DND-41 (cell line): ENCODE results near the gene CREB3L2.

Source experiments
- ATAC-seq: fragments of 200-7000 bp; cut with Tn5 transposase; 3 replicates; pipeline ENCODE4 v1.9.1; 2021; ENCODE audit warnings: low read depth; ENCODE audit not compliant: insufficient read depth
- DNase-seq: peaks from one replicate; pipeline ENCODE4 v3.0.0-alpha.2; 2020
- H2AFZ ChIP-seq: 2 replicates; pipeline ENCODE4 v1.6.0; 2012; ENCODE audit warnings: low read depth, low read length
- H3K27ac ChIP-seq: 2 replicates; pipeline ENCODE4 v1.5.1; 2012; ENCODE audit warnings: low read length, inconsistent platforms
- H3K27me3 ChIP-seq: fragments of 200-600 bp; sonication (generic); 2 replicates; pipeline ENCODE4 v1.6.0; 2012; ENCODE audit warnings: low read length, mild to moderate bottlenecking, inconsistent platforms; ENCODE audit not compliant: insufficient read depth, poor library complexity
- H3K36me3 ChIP-seq: 2 replicates; pipeline ENCODE4 v1.5.1; 2012; ENCODE audit warnings: low read length, inconsistent platforms; ENCODE audit not compliant: insufficient read depth
- H3K4me1 ChIP-seq: 2 replicates; pipeline ENCODE4 v1.5.1; 2012; ENCODE audit warnings: mild to moderate bottlenecking, low read length; ENCODE audit not compliant: insufficient read depth
- H3K4me2 ChIP-seq: 2 replicates; pipeline ENCODE4 v1.6.0; 2012; ENCODE audit warnings: mild to moderate bottlenecking, moderate library complexity, low read length, inconsistent platforms; ENCODE audit not compliant: insufficient read depth
- H3K4me3 ChIP-seq, 2 experiments: fragments of 200-600 bp in 1 of 2; shearing (Covaris generic) in 1 of 2; 2 replicates each; pipeline ENCODE4 v1.5.1; 2012 to 2016; ENCODE audit warnings: inconsistent platforms in 2 of 2, low read length in 2 of 2, mild to moderate bottlenecking in 2 of 2, low read depth in 1 of 2, moderate library complexity in 1 of 2
- H3K79me2 ChIP-seq: 2 replicates; pipeline ENCODE4 v1.6.0; 2012; ENCODE audit warnings: low read length, inconsistent platforms; ENCODE audit not compliant: insufficient read depth
- H3K9ac ChIP-seq: 2 replicates; pipeline ENCODE4 v1.6.0; 2012; ENCODE audit warnings: low read depth, mild to moderate bottlenecking, inconsistent platforms, low read length, moderate library complexity
- H3K9me3 ChIP-seq: 2 replicates; pipeline ENCODE4 v1.5.1; 2012; ENCODE audit warnings: low read length, moderate library complexity, mild to moderate bottlenecking, inconsistent platforms; ENCODE audit not compliant: insufficient read depth, severe bottlenecking
- H4K20me1 ChIP-seq: 2 replicates; pipeline ENCODE4 v1.6.0; 2012; ENCODE audit warnings: low read length; ENCODE audit not compliant: insufficient read depth
- CTCF ChIP-seq: IDR thresholded peaks from 2 replicates; pipeline ENCODE4 v1.5.1; 2012; ENCODE audit warnings: borderline replicate concordance, low read length, moderate library complexity, mild to moderate bottlenecking; ENCODE audit not compliant: poor library complexity, severe bottlenecking; ENCODE audit errors: extremely low read depth
- EZH2 ChIP-seq: IDR thresholded peaks from 3 replicates; pipeline ENCODE4 v1.6.1; 2012; ENCODE audit warnings: borderline replicate concordance, low read depth, mild to moderate bottlenecking, moderate library complexity, low read length, inconsistent platforms; ENCODE audit not compliant: severe bottlenecking

The CREB3L2 gene

GRCh38 chr7:137923380-137923779 lies 78.5 kb downstream of the CREB3L2 start:
- Histone ChIP-seq H3K9me3 (no peaks in the 10 kb centered on the region), H3K9ac (no peak overlapping the region), H3K4me2 (no peak overlapping the region), H4K20me1 (no peaks in the 10 kb centered on the region), H3K36me3 (peaks cover 9% of the 10 kb centered on the region; the same call in 1 of the 2 replicates), H3K4me1 (no peaks in the 10 kb centered on the region), H3K27me3 (no peaks in the 10 kb centered on the region), H3K79me2 (no peaks in the 10 kb centered on the region), H3K4me3 (no peak overlapping the region), H3K27ac (no peak overlapping the region), H2AFZ (no peak overlapping the region)
- no peak for DNase-seq
- no peak for TF ChIP-seq CTCF
- ATAC-seq, result no peak

GRCh38 chr7:137920637-137921399 lies 81.1 kb downstream of the CREB3L2 start:
- no peaks in the 10 kb centered on the region for H3K4me1 ChIP-seq
- no peak overlapping the region for H3K4me2 ChIP-seq
- H3K9ac ChIP-seq, result no peak overlapping the region
- H3K79me2 ChIP-seq, result no peaks in the 10 kb centered on the region
- H3K27me3 ChIP-seq, result no peaks in the 10 kb centered on the region
- no peaks in the 10 kb centered on the region for H4K20me1 ChIP-seq
- no peaks in the 10 kb centered on the region for H3K9me3 ChIP-seq
- ATAC-seq (no peak), DNase-seq (no peak)
- no peak overlapping the region for H3K27ac ChIP-seq
- no peak overlapping the region for H2AFZ ChIP-seq
- 0 out of 2 replicates have a peak, but pooled peaks cover 2% of the 10 kb centered on the region for H3K36me3 ChIP-seq
- no peak for TF ChIP-seq EZH2
- TF ChIP-seq CTCF, result no peak
- H3K4me3 ChIP-seq, result no peak overlapping the region

- Histone ChIP-seq H3K4me1 (no peaks in the 10 kb centered on the region), H3K9ac (no peak overlapping the region), H3K36me3 (0 out of 2 replicates have a peak, but pooled peaks cover 3% of the 10 kb centered on the region), H3K9me3 (no peaks in the 10 kb centered on the region), H3K79me2 (no peaks in the 10 kb centered on the region), H3K27me3 (no peaks in the 10 kb centered on the region), H3K27ac (no peak overlapping the region), H4K20me1 (no peaks in the 10 kb centered on the region), H2AFZ (no peak overlapping the region), H3K4me2 (no peak overlapping the region), H3K4me3 (no peak overlapping the region)
- TF ChIP-seq EZH2, result no peak
- no peak for TF ChIP-seq CTCF
- no peak for DNase-seq
- ATAC-seq, result no peak
These were observed 81.9 kb downstream of the CREB3L2 start for GRCh38 chr7:137919987-137920386.
